ENCODE results near the gene CDH13.

- TF ChIP-seq CTCF (IDR thresholded peaks at IDR 0.05 in 4 of 5, conservative IDR thresholded peaks at IDR 0.05 in 1 of 5) (no peak), POLR2A (IDR thresholded peaks at IDR 0.05) (no peak)
Observed at GRCh38 chr16:83318390-83318789, 691.6 kb downstream of the CDH13 start.
